ENCODE results near the gene MAP2K7. TPM values are rescaled to one million over a fixed set of nuclear protein-coding genes. Genes with fewer than 3 reads are reported as not detected.
"Not testable (repeated sequence)": the region's sequence is repeated elsewhere in the genome, so short reads cannot be mapped to it uniquely, and the experiment has no call there.

The MAP2K7 gene
- total RNA-seq, 1 donor: 21.5 TPM

DNA sequence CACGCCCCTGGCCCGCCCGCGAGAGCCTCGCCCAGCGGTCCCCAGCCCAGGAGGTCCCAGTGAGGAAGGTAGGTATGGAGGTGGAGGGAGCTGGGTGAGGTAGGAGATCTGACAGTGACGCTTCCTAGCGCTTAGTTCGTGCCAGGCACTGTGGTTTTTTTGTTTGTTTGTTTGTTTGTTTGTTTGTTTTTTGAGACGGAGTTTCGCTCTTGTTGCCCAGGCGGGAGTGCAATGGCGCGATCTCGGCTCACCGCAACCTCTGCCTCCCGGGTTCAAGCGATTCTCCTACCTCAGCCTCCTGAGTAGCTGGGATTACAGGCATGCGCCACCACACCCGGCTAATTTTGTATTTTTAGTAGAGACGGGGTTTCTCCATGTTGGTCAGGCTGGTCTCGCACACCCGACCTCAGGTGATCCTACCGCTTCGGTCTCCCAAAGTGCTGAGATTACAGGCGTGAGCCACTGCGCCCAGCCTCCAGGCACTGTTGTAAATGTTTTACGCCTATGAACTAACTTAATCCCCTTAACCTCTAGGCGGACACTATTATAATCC lies 14.5 kb downstream of the MAP2K7 start:
- DNase-seq (ENCODE audit: low read depth in 2 of 3, low spot score in 2 of 3): not testable (repeated sequence)

DNA sequence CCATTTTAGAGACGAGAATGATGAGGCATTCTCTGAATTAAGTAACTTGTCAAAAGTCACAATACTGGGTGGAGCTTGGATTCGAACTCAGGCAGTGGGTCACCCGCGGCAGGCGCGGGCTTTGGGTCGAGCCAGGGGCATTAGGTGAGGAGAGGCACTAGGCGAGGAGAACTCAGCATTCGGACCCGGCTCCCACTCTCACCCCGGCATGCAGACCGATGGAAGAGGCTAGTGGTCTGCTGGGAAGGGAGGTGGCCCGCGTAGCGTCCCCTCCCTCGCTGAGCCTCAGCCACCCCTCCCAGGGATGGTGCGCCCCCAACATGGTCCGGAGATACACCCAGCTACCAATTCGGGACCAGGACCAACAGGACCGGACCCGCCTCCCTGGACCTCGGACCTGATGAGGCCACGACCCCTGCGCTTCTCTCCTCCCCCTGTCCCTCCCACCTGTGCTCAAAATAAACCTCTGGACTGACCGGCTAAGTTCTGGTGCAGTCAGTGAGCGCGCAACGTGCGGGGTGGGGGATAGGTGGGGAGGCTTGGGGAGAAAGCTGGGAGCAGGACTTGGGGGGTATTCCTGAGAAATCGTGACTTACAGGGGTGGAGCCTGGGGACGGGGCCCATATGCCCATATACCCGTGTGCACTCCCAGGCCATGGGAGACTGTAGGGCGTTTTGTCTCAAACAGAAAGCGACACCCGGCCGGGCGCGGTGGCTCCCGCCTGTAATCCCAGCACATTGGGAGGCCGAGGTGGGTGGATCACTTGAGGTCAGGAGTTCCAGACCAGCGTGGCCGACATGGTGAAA lies 15.1 kb downstream of the MAP2K7 start:
- DNase-seq (ENCODE audit: low read depth in 2 of 3, low spot score in 2 of 3): no peak

DNA sequence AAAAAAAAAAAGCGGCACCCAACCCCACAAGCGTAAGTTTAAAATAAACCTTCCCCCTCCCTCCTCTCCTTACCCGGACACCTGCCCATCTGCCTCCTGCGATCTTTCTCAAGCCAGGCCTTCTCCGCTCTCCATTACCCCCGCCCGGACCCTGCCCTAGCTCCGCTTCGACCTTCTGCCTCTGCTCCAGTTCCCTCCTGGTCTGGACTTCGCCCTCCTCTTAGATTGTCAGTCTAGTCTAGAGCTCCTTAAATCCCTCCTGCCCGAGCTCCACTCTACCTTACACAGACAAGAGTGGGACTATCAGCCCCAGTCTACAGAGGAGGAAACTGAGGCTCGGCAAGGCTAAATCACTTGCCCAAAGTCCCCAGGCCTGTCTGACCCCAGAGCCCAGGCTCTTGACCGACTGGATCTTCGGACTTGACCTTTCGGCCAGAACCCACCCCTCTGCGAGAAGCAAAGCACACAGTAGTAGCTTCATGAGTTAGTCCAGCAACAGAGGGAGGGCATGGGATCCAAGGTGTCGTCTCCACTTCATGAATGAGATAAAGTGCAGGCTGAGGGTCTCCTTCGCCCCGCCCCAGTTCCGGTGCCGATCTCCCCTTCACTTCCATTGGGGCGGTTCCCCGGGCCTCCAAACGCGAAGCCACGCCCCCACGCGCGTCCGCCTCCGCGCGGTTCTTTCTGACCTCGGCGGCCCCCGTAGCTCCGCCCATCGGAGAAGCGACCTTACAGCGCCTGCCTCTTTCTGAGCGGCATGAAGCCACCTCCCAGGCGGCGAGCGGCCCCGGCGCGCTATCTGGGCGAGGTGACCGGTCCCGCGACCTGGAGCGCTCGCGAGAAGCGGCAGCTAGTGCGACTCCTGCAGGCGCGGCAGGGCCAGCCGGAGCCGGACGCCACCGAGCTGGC lies 16.2 kb downstream of the MAP2K7 start, which contains the start of gene SNAPC2:
SNAPC2 (plus strand) TSS at position 729 of the 909 bp plus-strand sequence; CDS start at position 758, 29 bp downstream.
- DNase-seq (ENCODE audit: low read depth in 2 of 3, low spot score in 2 of 3): peak; percentile 95 to 96 (median 96)

DNA sequence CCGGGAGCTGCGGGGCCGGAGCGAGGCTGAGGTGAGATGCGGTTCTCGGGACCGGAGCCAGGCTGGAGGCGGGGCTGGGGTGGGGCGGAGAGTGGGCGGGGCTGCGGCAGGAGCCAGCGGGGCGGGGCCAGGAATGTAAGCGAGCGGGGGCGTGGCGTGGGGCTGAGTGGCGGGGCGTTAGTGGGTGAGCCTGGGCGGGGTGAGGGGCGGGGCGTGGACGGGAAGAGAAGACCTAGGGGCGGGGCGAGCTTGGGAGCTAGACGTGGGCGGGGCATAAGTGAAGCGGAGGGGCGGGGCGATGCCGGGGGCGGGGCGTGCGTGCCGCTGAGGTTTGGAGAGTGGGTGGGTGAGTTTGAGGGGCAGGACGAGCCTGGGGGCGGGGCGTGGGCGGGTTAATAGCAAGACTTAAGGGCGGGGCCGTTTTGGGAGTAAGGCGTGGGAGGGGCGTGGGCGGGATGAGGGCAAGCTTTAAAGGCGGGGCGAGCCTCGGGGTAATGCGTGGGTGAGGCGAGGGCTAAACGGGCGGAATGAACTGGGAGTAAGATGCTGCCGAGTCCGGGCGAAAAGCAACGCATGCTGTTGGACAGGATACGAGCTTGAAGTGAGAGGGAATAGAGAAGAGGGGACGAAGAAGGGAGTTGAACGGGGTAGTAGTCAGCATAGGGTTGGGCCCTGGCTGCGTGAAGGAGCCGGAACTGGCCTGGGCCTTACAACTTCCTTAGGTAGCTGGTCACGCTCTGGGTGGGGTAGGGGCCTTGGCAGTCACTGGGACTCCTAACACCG lies 17.0 kb downstream of the MAP2K7 start:
- DNase-seq (ENCODE audit: low read depth in 2 of 3, low spot score in 2 of 3): peak; percentile 98 to 99 (median 99)

DNA sequence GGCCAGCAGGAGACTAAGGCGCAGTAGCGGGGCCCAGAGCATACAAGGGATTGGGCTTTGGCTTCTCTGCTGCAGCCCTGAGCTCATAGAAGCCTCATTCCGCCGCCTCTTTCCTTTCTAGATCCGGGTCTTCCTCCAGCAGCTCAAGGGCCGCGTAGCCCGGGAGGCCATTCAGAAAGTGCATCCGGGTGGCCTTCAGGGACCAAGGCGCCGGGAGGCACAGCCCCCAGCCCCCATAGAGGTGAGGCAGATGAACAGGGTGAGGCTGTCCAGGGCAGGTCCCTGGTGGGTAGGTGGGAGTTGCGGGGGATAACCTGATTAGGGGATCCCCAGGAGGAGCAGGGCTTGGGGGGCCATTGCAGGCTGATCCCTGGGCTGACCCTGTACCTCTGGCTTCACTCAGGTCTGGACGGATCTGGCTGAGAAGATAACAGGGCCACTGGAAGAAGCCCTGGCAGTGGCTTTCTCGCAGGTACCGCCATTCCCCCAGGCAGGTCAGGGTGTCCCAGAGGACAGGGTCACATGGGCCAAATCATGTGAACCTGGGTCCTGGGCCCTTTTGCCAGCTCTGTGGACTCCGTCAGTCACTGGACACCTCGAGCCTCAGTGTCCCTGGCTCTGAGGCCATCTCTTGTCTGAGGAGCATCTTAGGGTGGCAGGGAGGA lies 17.8 kb downstream of the MAP2K7 start:
- DNase-seq (ENCODE audit: low read depth in 2 of 3, low spot score in 2 of 3): no peak

DNA sequence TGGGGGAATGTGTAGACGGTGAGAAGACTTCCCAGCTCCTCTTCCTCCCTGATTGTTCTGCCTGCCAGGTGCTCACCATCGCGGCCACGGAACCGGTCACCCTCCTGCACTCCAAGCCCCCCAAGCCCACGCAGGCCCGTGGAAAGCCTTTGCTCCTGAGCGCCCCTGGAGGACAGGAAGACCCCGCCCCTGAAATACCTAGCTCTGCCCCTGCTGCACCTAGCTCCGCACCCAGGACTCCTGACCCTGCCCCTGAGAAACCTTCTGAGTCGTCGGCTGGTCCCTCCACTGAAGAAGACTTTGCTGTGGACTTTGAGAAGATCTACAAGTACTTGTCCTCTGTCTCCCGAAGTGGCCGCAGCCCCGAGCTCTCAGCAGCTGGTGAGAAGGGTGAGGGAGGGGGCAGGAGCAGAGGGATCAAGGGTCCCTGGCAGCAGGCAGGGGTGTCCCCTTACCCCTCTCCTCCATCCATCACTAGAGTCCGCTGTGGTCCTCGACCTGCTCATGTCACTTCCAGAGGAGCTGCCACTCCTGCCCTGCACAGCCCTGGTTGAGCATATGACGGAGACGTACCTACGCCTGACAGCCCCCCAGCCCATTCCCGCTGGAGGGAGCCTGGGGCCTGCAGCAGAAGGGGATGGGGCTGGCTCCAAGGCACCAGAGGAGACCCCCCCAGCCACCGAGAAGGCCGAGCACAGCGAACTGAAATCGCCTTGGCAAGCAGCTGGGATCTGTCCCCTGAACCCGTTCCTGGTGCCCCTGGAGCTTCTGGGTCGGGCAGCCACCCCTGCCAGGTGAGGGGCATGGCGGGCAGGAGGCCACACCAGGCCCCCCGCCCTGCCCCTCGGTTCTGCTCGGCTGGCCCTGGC lies 18.5 kb downstream of the MAP2K7 start:
- DNase-seq (ENCODE audit: low read depth in 2 of 3, low spot score in 2 of 3): no peak

DNA sequence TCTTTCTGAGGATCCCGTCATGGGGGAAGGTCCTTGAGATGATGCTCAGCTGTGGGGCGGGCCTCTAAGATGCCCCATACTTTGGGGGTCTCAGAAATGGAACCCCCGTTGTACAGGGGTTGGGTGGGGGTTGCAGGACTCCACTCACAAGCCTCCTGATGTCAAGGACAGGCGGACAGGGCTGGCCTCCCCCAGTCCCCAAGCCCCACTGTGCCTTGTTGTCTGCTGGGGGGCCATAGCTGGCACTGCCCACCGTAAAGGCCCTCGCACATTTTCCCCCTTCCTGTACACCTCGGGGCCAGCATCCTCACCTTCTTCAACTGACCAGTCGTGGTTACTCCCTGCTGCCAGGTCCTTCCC lies 19.1 kb downstream of the MAP2K7 start:
- no peak for DNase-seq (ENCODE audit: low read depth in 2 of 3, low spot score in 2 of 3)

DNA sequence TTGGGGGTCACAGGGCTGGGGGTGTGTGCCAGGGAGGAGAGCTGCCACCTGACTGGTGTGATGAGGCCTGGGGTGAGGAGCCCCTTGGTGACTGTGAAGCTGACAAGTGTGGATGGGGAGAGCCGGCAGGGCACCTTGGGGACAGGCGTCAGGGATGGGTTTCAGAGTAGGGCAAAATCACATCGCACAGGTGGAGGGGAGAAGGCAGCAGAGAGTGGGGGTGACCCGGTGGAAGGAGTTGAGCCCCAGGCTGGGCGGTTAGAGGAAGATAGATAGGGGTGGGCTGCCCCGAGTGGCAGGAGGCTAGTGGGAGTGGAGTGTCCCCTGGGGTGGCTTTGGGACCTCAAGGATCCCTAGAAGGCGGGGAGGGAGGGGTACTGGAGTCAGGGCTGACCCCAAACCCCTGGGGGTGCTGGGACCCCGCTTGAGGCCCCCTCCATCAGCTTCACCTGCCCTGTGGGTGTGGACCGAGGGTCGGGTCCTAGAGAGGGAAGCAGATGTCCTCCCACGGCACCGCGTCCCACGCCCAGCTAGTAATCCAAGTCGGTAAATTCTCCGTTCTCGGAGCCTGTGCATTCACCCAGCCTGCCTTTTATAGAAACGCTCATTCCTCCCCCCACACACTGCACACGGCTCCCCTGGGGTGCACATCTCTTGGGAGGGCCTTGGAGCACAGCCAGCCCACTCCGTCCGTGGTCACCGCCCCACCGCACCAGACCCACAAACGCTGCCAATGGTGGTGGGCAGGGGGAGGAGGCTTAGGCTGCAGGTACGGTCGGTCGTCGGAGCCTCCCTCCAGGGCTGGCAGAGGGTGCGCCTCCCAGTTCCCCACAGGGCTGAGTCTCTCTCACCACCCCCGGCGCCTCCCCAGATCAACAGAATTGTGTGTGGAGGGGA lies 19.9 kb downstream of the MAP2K7 start:
- DNase-seq (ENCODE audit: low read depth in 2 of 3, low spot score in 2 of 3): no peak

DNA sequence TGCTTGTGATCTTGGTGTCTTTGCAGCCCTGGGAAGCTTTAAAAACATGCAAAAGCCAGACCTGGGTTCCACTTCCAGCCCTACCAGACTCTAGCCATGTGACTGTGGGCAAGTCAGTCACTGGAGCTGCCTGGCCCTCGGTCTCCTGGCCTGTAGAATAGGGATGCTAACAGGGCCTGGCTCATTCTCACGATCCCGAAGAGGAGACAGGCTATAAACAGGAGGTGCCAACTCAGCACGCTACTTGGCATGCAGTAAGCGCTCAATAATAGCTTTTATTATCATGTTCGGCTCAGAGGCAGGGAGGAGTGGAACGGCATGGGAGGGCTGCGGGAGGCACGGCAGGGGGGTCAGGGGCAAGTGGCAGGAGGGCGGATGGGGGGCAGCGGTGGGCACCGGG lies 20.6 kb downstream of the MAP2K7 start:
- no peak for DNase-seq (ENCODE audit: low read depth in 2 of 3, low spot score in 2 of 3)

DNA sequence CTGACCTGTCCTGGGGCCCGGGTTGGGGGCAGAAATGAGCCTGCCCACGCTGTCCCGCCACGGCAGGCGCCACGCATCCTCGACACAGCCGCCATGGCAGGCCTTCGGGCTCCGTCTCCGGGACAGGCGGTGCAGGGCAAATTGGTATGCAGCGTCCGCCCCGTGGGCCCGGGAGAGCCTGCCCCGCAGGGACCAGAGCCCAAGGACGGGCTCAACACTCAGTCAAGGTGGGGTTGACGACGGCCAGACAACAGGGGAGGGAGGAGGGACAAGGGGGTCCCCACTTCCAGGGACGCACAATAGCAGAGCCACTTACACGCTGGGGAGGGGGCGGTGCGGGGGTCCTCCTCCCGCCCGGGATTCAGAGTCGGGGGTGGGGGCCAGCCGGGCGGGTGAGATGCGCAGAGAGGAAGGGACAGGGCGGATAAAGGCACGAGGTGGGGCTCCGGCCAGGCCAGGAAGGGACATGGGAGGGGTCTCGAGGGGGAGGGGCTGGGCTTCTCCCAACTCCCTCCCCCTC lies 21.0 kb downstream of the MAP2K7 start:
- no peak for DNase-seq (ENCODE audit: low read depth in 2 of 3, low spot score in 2 of 3)

DNA sequence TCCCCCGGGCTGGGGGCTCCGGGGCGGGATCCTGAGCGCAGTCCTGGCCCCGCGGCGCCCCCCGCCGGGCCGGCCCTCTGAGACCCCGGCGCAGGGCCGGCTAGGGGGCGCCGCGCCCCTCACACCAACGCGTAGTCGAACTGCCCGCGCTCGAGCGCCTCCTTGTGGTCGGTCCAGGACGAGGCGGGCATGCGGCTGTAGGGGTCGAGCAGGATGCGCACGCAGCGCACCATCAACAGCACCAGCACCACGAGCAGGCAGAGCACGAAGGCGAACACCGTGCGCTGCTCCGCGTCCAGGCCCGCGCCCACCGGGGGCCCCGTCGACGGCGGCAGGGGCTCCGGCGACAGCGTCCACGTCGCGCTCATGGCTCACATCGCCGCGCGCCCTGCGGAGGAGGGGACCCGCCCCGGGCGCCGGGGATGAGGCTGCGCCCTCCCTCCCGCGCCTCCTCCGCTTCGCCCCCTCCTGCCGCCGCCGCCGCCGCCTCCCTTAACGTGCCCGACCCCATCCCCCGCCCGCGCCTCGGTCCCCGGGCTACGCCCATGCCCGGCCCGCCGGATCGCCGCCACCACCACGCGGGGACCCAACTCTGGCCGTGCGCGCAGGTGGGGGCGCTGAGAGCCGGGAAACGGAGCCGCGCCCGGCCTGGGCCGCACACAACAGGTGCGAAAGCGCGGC lies 21.6 kb downstream of the MAP2K7 start:
- peak; percentile 68 to 91 (median 89) for DNase-seq (ENCODE audit: low read depth in 2 of 3, low spot score in 2 of 3)

DNA sequence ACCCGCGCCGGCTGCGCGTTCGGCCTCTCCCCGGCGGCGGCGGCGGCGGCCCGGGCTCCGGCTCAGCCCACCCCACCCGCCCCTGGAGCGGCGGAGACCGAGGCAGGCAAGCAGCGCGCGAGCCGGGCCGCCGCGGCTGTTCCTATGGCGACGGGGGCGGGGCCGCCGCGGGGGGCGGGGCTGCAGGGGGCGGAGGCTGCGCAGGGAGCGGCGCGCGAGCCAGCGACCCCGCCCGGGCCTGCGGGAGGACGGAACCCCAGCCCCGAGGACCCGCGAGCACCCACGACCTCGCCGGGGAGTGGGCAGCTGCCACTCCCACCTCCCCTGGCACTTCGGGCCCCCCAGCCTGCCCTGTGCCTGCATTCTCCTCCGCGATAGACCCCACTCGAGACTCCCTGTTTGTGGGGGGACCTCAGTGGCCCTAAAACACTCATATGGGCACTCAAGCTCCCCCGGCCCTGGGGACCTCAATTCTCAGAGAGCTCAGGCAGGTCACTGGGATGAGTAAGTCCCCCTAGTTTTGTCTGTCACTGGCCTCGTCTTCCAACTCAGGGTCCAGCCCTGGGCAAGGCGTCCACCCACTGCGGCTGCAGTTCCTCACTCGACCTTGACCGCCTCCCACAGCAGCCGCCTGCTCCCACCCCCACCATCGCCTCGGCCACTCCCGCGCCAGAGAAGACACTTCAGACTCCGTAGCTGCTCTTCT lies 22.5 kb downstream of the MAP2K7 start, which contains the start of gene CTXN1:
CTXN1 (minus strand) TSS at position 115 of the 706 bp plus-strand sequence. CDS start 597 bp downstream, outside the sequence.
- DNase-seq (ENCODE audit: low read depth in 2 of 3, low spot score in 2 of 3): peak in 2 of 3 donors; percentile 42 to 54

DNA sequence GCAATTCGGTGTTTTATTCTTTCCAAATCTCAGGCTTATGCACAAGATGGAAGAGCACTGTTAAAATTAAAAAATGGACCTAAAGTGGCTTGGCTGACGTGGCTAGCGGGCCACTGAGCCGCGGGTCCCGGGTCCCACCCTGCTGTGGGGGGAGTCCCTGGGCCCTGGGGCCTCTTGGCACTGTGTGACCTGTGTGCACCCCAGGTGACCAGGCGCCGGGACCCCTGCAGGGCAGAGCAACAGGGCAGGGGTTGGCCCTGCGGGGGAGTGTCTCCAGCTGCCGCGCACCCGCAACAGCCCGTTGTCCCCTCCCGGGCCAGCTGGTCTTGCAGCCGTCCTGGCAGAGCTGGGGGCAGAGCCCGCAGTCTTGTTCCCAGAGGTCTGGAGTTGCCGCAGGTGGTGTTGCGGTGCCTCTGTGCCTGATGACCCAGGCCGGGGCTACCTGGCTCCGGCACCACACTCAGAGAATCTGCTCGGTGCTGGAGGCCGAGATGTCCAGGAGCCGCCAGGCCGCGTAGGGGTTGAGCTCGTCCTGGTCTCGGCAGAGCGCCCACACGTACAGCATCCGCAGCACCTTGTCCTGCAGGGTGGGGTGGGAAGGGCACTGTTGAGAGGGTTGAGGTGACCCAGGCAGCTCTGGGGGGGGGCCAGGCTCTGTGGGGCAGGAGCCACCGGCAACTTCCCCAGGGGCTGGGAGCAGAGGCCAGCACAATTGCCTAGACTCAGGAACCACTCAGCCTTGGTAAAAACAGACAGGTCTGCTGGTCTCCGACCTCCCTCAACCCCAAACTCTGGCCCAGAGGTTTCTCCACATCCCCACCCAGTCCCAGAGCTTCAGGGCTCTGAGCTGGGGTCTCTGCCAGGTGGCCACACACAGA lies 23.3 kb downstream of the MAP2K7 start:
- no peak for DNase-seq (ENCODE audit: low read depth in 2 of 3, low spot score in 2 of 3)

DNA sequence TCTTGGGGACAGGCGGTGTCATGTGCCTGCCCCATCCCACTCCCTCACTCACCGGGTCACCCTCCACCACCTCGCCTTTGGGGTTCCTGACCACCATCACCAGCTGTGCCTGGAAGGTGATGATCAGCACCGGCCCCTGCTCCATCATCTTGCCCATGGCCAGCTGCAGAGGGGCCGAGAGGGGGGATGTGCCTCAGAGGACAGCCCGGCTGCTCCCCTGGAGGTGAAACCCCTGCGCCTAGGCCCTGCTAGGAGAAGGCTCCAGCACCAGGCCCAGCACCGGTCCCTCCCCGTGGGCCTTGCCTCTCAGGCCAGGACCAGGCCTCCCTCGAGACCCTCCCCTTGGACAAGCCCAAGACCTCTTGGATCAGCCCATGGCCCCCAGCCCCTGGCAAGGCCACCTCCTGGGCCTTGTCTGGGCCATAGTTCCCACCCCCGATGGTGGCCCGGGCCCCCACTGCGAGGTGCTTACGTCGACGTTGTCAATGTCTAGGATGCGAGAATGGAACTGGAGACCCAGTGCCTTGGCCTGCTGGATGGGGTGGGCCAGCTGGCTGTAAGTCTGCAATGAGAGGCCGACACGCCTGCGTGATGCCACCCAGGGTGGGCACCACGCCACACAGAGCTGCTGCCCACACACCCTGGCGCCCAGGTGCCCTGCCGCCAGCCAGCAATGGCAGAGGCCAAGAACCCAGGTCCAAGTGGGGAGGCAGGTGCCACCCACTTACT lies 24.1 kb downstream of the MAP2K7 start:
- no peak for DNase-seq (ENCODE audit: low read depth in 2 of 3, low spot score in 2 of 3)

DNA sequence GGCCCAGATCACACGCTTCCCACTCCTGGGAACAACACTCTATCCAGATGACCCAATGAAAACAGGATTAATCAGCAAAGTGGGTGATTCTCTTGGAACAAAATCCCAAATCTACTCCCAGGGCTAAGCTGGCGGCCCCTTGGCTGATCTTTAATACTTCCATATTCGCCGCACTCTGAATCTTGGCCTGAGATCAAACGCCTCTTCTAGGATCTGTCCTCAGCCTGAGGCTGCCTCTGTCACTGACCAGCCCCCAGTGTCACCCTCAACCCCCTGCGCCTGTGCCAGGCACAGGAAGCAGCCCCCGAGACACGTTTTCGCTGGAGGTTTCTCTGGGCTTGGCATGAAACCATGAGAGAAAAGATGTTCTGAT lies 24.6 kb downstream of the MAP2K7 start:
- DNase-seq (ENCODE audit: low read depth in 2 of 3, low spot score in 2 of 3): no peak

All from hematopoietic multipotent progenitor cell (in vitro differentiated cells).